UCSD-AML1 (cell line): Measurements from ENCODE around the gene MIDN.
A peak's percentile ranks its signal among the peaks of the same experiment; 100 is the strongest.

ENCODE experiments used
- DNase-seq: peaks from one replicate; lab custom pipeline; 2025; ENCODE audit not compliant: unreplicated experiment; lab: John Stamatoyannopoulos, UW

Gene MIDN

GRCh38 chr19:1220976-1221903 lies 27.1 kb upstream of the MIDN start:
- no peak for DNase-seq

GRCh38 chr19:1221904-1222255 lies 26.5 kb upstream of the MIDN start:
- DNase-seq = no peak

DNA sequence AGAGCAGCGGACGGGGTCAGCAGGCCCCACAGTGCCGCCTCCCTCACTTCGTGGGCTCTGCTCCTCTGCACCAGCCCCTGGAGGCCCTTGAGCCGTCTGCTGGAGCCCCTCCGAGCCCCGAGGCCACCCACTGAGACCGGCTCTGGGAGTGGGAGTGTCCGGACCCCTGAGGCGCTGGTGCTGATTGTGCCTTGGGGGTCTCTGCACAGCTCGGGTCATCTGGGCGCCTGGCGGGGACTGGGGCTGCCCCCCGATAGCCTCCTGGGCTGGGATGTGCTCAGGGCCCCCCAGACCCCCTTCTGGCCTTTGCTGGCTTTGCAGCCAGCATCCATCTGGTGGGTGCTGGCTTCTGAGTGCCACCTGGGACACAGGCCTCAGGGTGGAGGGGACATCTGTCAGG lies 26.0 kb upstream of the MIDN start:
- no peak for DNase-seq

DNA sequence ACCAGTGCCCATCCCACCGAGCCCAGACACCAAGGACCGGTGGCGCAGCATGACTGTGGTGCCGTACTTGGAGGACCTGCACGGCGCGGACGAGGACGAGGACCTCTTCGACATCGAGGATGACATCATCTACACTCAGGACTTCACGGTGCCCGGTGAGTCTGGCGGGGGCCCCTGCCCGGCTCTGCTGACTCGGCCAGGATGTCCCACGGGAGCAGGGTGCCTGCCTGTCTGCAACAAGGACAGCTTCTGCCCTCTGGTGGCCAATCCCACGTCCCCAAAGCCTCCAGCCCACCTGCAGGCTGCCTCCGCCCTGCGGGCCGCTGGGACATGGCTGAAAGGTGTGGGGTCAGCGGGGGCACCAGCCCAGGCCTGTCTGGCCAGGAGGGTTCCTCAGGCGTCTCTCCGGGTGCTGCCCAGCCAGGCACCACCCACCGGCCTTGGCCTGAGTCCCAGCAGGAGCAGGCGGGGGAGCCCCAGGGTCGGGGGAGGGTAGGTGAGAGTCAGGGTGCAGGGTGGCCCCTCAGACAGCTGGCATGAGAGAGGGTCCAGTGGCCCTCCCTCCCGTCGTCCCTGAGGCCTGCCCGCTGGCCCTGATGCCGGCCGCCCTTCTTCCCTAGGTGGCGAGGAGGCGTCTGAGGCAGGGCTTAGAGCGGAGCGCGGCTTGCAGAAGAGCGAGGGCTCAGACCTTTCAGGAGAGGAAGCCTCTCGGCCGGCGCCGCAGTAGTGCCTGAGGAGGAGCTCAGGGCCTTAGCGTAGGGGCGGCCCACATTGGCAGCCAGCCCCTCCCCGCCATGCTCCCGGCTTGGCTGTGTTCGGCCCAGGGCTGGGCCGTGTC lies 25.1 kb upstream of the MIDN start:
- DNase-seq = peak; percentile 24

GRCh38 chr19:1224047-1224825 lies 24.1 kb upstream of the MIDN start:
- DNase-seq = no peak

DNA sequence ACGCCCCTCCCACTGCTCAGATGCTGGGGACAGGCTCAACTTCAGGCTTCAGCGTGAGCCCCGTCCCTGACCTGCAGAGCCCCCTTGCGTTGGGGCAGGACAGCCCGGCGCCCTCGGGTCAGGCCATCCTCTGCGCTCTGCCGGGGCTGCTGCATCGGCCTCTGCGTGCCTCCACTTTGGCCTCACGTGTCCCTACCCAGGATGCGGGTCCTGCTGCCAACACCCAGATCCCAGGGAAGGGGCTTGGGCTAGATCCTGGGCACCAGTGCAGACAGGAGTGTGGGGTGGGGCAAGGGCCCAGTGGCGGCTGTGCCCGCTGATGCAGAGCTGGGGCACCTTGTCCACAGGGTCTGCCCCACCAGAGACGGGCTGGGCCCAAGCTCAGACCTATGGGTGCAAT lies 23.5 kb upstream of the MIDN start:
- DNase-seq = no peak

DNA sequence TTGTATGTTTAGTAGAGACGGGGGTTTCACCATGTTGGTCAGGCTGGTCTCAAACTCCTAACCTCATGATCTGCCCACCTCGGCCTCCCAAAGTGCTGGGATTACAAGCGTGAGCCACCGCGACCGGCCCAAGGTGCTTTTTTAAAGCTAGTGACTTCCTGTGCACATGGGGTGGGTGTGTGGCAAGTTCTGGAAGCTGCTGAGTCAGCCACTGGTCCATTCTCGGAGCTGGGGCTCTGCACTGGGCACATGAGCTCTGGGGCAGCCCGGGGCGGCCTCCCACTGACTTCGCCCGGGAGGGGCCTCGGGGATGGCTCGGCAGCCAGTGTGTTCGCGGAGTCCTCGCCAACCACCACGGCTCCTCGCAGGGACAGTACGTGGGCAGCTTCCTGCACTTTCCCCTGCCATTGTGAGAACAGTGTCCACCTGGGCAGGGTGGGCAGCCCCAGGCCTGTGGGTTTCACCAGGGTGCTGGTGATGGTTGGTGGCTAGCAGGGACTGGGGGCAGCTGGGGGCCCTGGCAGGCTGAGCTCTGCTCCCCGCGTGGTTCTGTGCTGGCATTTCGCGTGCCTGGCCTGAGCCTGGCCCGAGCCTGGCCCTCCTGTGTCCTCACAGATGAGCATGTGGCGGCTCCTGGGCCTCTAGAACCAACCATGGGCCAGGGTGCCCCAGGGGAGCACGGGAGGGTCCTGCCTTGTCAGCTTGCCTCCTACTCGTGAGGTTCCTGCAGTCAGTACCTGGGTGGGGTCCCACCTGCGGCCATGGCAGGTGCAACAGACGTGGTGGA lies 22.8 kb upstream of the MIDN start:
- DNase-seq = no peak

DNA sequence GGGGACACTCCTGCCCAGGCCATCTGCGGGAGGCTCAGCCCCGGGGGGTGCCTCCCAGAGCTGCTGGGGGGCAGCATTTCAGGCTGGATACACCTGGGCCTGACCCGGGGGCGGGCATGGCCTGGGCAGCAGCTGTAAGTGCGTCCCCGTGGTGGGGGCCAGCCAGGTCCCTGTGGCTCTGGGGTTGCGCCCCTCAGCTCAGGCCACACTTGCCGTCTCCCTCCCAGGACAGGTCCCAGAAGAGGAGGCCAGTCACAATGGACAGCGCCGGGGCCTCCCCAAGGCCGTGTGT lies 22.2 kb upstream of the MIDN start:
- DNase-seq = no peak

- DNase-seq = no peak
These were observed 21.7 kb upstream of the MIDN start for GRCh38 chr19:1226522-1227303.

- DNase-seq = no peak
These were observed 20.9 kb upstream of the MIDN start for GRCh38 chr19:1227304-1228054.

DNA sequence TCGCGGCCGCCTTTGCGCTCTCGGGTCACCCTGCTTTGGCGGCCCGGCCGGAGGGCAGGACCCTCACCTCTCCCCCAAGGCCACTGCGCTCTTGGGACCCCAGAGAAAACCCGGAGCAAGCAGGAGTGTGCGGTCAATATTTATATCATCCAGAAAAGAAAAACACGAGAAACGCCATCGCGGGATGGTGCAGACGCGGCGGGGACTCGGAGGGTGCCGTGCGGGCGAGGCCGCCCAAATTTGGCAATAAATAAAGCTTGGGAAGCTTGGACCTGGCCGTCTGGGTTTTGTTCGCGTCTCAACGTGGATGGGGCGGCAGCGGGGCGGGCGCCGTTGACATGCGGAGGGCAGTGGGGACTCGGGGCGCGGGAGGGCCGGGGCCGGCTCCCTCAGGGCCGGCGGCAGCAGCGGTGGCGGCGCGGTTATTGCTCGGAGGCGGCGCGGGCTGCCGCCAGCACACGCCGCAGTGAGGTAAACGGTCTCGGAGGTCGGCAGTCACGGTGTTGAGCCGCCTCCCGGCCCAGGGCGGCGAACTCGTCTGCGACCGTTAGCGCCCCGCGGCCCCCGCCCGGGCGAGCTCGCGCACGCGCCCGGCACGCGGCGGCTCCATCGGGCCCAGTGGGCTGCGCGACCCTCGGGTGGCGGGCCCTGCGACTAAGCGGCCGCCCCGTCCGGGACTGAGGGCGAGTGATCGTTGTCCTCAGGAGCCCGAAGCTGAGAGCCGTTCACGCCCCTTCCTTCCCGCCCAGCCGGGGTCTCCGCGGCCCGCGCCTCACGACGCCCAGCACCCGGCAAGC lies 20.0 kb upstream of the MIDN start:
- no peak for DNase-seq

DNA sequence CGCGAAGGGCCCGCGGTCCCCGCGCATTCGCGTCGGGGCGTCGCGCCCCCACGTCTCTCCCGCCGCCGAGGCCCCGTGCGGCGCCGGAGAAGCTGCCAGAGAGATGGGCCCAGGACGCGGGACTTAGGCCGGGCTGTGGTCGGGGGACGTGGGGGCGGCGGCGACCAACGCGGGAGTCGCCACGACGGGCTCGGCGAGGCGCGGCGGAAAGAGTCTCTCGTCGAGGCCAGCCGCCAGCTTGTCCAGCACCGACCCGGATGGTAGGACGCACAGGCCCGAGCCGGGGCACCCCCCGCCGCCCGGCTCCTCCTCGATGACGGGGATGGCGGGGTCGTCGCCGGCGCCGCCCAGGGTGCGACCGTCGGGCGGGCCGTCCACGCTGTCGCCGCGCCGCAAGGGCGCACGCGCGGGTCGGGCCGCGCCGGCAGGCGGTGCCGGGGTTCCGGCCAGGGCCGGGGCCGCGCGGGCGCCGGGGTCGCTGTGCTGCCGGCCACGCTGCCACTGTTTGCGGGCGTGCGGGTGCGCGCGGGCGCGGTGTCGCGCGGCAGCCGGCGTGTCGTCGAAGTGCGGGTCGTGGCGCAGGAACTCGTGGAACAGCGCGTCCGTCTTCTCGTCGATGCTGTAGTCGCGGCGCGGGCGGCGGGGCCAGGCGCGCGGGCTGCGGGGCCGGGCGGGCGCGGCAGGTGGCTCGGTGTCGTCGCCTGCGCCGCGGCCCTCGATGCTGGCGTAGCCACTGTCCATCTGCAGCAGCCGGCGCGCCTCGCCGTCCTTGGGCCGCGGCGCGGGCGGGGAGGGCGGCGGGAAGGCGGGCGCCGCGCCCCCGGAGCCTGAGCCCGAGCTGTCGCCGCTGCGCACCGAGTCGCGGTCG lies 19.1 kb upstream of the MIDN start:
- DNase-seq = no peak

DNA sequence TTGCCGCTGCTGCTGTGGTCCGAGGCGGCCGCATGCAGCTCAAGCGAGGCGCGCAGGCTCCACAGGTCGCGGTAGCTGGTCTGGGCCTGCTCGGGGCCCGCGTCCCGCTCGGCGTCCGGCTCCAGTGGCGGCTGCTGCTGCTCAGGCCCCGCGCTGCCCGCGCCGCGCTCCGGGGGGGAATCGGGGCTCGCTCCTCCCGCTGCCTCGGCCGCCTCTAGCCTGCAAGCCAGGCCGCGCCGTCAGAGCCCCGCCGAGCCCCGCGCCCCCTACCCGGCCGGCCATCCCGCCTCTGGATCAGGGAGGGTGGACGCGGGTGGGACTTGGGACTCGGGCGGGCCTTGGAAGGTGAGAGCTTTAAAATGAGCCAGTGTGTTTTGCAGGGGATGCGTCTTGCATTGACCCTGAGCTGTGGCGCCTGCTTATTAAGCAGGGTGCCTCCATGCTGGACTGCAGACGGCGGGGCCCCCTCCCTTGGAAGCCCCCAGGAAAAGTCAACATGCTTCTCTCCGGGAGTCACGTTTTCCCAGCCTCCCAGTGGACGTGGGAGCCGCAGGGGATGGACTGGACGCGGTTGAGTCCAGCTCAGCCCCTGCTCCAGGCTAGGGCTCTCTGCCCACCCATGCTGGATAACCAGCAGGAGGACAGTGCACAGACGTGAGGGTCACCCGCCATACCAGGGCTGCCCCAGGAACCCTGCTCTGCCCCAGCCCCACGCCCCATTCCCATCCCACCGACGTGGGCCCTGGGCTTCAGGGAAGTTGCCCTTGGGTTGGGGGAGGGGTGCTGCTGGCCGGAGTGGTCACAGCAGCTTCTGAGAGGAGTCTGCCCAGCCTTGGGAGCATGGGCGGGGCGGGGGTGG lies 18.2 kb upstream of the MIDN start:
- no peak for DNase-seq

GRCh38 chr19:1230783-1231489 lies 17.4 kb upstream of the MIDN start:
- DNase-seq = no peak

DNA sequence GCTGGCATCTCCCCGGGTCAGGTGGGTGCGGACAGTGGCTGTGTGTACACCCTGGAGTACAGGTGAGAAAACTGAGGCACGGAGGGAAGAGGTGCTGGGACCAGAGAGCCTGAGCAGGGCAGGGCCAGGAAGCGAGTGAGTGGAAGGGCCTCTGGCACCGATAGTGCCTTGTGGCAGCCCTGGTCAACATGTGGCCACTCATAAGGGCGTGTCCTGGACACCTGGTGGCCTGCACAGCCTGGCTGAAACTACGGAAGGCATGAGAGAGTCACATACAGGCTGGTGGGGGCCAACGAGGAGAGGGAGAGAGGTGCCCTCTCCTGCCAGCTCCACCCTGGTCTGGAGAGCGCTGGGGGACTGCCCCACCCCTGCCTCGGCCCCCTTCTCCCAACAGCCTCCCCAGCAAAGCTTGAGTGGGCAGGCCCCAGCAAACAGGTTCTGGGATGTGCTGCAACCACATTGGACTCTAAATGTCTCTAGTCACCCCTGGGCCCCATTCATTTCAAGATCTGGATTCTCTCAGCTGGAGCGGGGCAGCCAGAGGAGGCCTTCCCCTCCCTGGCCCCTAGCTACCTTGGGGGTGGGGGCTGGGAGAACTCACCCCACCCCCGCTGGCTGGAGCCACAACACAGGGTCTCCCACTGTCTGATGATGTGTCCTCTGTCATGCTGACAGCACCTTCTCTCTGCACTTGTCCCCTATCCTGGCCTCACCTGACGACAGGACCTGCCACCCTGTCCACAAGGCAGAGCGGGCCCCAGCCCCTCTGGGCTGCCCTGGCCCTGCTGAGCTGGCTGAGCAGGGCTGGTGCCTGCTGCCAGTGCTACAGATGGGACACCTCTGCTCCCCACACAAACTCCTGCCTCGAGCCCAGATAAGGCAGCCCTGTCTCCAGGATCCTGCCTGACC lies 16.4 kb upstream of the MIDN start:
- DNase-seq = peak; percentile 20
